CD8-positive, alpha-beta memory T cell (primary cell): ENCODE results near the gene DRAM1. TPM values are rescaled to one million over a fixed set of nuclear protein-coding genes. Genes with fewer than 3 reads are reported as not detected.
A peak's percentile ranks its signal among the peaks of the same experiment; 100 is the strongest.
"Not testable (repeated sequence)": the region's sequence is repeated elsewhere in the genome, so short reads cannot be mapped to it uniquely, and the experiment has no call there.

Experiments used
- CTCF ChIA-PET: fragments of 350-600 bp; sonication (Branson Sonifier 250); formaldehyde crosslinking; loops from one replicate; lab custom pipeline; 2021; ENCODE audit warnings: antibody characterized with exemption; lab: Charles Lee
- POLR2A ChIA-PET: fragments of 350-600 bp; sonication (Branson Sonifier 250); formaldehyde crosslinking; loops from one replicate; lab custom pipeline; 2021; ENCODE audit warnings: antibody characterized with exemption; lab: Charles Lee
- DNase-seq, 5 donors: peaks; one replicate each; pipeline versions ENCODE4 v3.0.0 to v3.0.0-alpha.2; 2020 to 2022; ENCODE audit warnings: mixed read lengths in 1 of 5
- H3K27ac ChIP-seq: one replicate; pipeline ENCODE4 v1.7.0; 2013; ENCODE audit warnings: low read depth, mild to moderate bottlenecking, low read length, moderate library complexity
- H3K27me3 ChIP-seq: 2 replicates; pipeline ENCODE4 v1.7.0; 2013; ENCODE audit warnings: low read length, mild to moderate bottlenecking; ENCODE audit not compliant: insufficient read depth, poor library complexity, severe bottlenecking
- H3K36me3 ChIP-seq: 2 replicates; pipeline ENCODE4 v1.7.0; 2013; ENCODE audit warnings: mild to moderate bottlenecking, low read length, moderate library complexity; ENCODE audit not compliant: insufficient read depth
- H3K4me1 ChIP-seq: 2 replicates; pipeline ENCODE4 v1.7.0; 2013; ENCODE audit warnings: mild to moderate bottlenecking, low read length, moderate library complexity; ENCODE audit not compliant: insufficient read depth
- H3K4me3 ChIP-seq: 2 replicates; pipeline ENCODE4 v1.7.0; 2013; ENCODE audit warnings: mild to moderate bottlenecking, low read length
- H3K9me3 ChIP-seq: 2 replicates; pipeline ENCODE4 v1.7.0; 2013; ENCODE audit warnings: mild to moderate bottlenecking, low read length
- H3K27ac Mint-ChIP-seq, 8 donors: one replicate each; pipeline ENCODE4 v1.8.0; 2020 to 2021; ENCODE audit warnings: mixed read lengths in 8 of 8, mild to moderate bottlenecking in 6 of 8, inconsistent platforms in 3 of 8, moderate library complexity in 3 of 8
- H3K27me3 Mint-ChIP-seq, 2 donors: one replicate each; pipeline ENCODE4 v1.8.0; 2020 to 2021; ENCODE audit warnings: mixed read lengths in 2 of 2, mild to moderate bottlenecking in 1 of 2, moderate library complexity in 1 of 2
- H3K36me3 Mint-ChIP-seq, 3 donors: one replicate each; pipeline ENCODE4 v1.8.0; 2020 to 2021; ENCODE audit warnings: mixed read lengths in 3 of 3, inconsistent platforms in 1 of 3, mild to moderate bottlenecking in 1 of 3
- H3K4me1 Mint-ChIP-seq, 3 donors: one replicate each; pipeline ENCODE4 v1.8.0; 2020 to 2021; ENCODE audit warnings: mixed read lengths in 3 of 3, inconsistent platforms in 1 of 3, mild to moderate bottlenecking in 1 of 3
- H3K4me3 Mint-ChIP-seq, 7 donors: one replicate each; pipeline ENCODE4 v1.8.0; 2020 to 2021; ENCODE audit warnings: mixed read lengths in 7 of 7, mild to moderate bottlenecking in 6 of 7, moderate library complexity in 4 of 7, inconsistent platforms in 2 of 7
- H3K9me3 Mint-ChIP-seq, 5 donors: one replicate each; pipeline ENCODE4 v1.8.0; 2020 to 2022; ENCODE audit warnings: mixed read lengths in 5 of 5, mild to moderate bottlenecking in 3 of 5, moderate library complexity in 2 of 5, inconsistent platforms in 1 of 5
- polyA plus RNA-seq: library from polyadenylated mRNA; unstranded; fragments of 300-500 nt; fragmentation: Illumina TruSeq; gene quantifications from one replicate; pipeline ENCODE4 v1.2.3, GENCODE V29; 2021
- total RNA-seq, 2 experiments: library from RNA; stranded (reverse); gene quantifications; one replicate each; pipeline ENCODE4 v1.2.3, GENCODE V29; 2021

DRAM1 gene
- total and polyA plus RNA-seq, 3 experiments from 2014 or later, result 5.5 to 9.7 (median 8.9) TPM

DNA sequence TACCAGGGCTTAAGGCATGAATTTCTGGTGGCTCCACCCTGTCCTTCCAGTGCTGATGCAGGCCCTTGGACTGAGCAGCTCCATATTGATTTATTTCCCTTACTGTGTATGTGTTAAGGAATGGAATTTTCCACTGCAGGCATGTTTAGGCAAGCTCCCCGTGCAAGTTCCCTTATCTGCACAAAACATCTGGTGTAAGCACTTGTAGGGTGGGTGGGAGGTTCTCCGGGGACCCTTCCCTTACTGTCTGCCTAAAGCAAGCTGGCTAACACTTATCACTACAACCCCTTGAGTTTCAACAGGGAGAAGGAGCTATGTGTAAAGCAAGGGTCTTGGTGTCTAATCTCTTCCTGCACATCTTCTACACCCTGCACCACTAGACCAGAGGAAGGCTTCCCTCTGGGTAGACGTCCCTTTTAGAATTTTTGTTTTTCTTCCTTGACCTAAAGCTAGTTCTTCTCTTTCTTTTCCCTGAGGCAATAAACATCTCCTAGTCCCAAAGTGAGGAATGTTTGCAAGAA lies 22.0 kb upstream of the DRAM1 start:
- no peak overlapping the region for H3K4me3 Mint-ChIP-seq
- H3K9me3 ChIP-seq, result no peaks in the 10 kb centered on the region
- no peaks in the 10 kb centered on the region for H3K27me3 Mint-ChIP-seq
- peak overlapping the region; percentile 59 for H3K27ac ChIP-seq
- H3K36me3 ChIP-seq, result no peaks in the 10 kb centered on the region
- H3K27me3 ChIP-seq, result no peaks in the 10 kb centered on the region
- ChIA-PET POLR2A (no interaction called here), CTCF (interaction anchor here (1.5 kb wide), 1 partner anchor 20 kb away, joined by 3 read pairs; no protein-coding TSS in a partner anchor)
- H3K9me3 Mint-ChIP-seq, result no peaks in the 10 kb centered on the region
- no peak overlapping the region for H3K27ac Mint-ChIP-seq
- H3K4me1 Mint-ChIP-seq, result no peaks in the 10 kb centered on the region
- no peak overlapping the region for H3K4me3 ChIP-seq
- no peak for DNase-seq
- H3K36me3 Mint-ChIP-seq, result no peaks in the 10 kb centered on the region
- no peaks in the 10 kb centered on the region for H3K4me1 ChIP-seq

DNA sequence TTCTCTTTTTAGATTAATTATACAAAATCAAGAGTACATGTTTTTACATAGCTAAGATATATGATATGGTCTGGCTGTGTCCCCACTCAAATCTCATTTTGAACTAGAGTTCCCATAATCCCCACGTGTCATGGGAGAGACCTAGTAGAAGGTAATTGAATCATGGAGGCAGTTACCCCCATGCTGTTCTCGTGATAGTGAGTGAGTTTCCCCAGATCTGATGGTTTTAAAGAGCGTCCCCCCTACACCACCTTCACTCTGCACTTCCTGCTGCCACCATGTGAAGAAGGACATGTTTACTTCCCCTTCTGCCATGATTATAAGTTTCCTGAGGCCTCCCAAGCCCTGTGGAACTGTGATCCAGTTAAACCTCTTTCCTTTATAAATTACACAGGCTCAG lies 21.4 kb upstream of the DRAM1 start:
- H3K27ac ChIP-seq, result peak overlapping the region; percentile 59

GRCh38 chr12:101856614-101857013 lies 20.8 kb upstream of the DRAM1 start:
- POLR2A ChIA-PET, H3K27me3 Mint-ChIP-seq, H3K9me3 ChIP-seq, H3K27ac Mint-ChIP-seq, H3K9me3 Mint-ChIP-seq, H3K4me3 ChIP-seq, CTCF ChIA-PET, H3K27me3 ChIP-seq, H3K4me1 ChIP-seq, H3K36me3 ChIP-seq, H3K27ac ChIP-seq, H3K36me3 Mint-ChIP-seq, DNase-seq, H3K4me1 Mint-ChIP-seq, H3K4me3 Mint-ChIP-seq: not testable (repeated sequence)

More for the DNA sequence above, 21.4 kb upstream of the DRAM1 start:
- Mint-ChIP-seq H3K4me1 (no peaks in the 10 kb centered on the region), H3K27ac (no peak overlapping the region), H3K36me3 (no peaks in the 10 kb centered on the region), H3K4me3 (no peak overlapping the region), H3K27me3 (no peaks in the 10 kb centered on the region), H3K9me3 (no peaks in the 10 kb centered on the region)
- Histone ChIP-seq H3K36me3 (no peaks in the 10 kb centered on the region), H3K4me3 (no peak overlapping the region), H3K4me1 (no peaks in the 10 kb centered on the region), H3K27me3 (no peaks in the 10 kb centered on the region), H3K9me3 (no peaks in the 10 kb centered on the region)
- ChIA-PET CTCF (interaction anchor here (1.5 kb wide), 1 partner anchor 21 kb away, joined by 3 read pairs; no protein-coding TSS in a partner anchor), POLR2A (no interaction called here)
- no peak for DNase-seq

GRCh38 chr12:101857043-101857558 lies 20.3 kb upstream of the DRAM1 start:
- Histone ChIP-seq H3K4me3 (no peak overlapping the region), H3K36me3 (no peaks in the 10 kb centered on the region), H3K27ac (no peak overlapping the region), H3K4me1 (no peaks in the 10 kb centered on the region), H3K9me3 (no peaks in the 10 kb centered on the region), H3K27me3 (no peaks in the 10 kb centered on the region)
- Mint-ChIP-seq H3K27ac (no peak overlapping the region), H3K4me1 (no peaks in the 10 kb centered on the region), H3K4me3 (no peak overlapping the region), H3K27me3 (no peaks in the 10 kb centered on the region), H3K9me3 (no peaks in the 10 kb centered on the region), H3K36me3 (no peaks in the 10 kb centered on the region)
- ChIA-PET POLR2A (no interaction called here), CTCF (no interaction called here)
- DNase-seq, result no peak

GRCh38 chr12:101858361-101858760 lies 19.0 kb upstream of the DRAM1 start:
- POLR2A ChIA-PET, result no interaction called here
- Histone ChIP-seq H3K4me1 (no peaks in the 10 kb centered on the region), H3K9me3 (no peaks in the 10 kb centered on the region), H3K4me3 (no peak overlapping the region), H3K36me3 (no peaks in the 10 kb centered on the region), H3K27me3 (no peaks in the 10 kb centered on the region), H3K27ac (no peak overlapping the region)
- DNase-seq, result no peak
- CTCF ChIA-PET, result no interaction called here
- peaks cover 0 to 1% of the 10 kb centered on the region in 2 donors for H3K27me3 Mint-ChIP-seq
- H3K27ac Mint-ChIP-seq, result no peak overlapping the region
- no peaks in the 10 kb centered on the region for H3K9me3 Mint-ChIP-seq
- no peaks in the 10 kb centered on the region for H3K4me1 Mint-ChIP-seq
- no peaks in the 10 kb centered on the region for H3K36me3 Mint-ChIP-seq
- no peak overlapping the region for H3K4me3 Mint-ChIP-seq

DNA sequence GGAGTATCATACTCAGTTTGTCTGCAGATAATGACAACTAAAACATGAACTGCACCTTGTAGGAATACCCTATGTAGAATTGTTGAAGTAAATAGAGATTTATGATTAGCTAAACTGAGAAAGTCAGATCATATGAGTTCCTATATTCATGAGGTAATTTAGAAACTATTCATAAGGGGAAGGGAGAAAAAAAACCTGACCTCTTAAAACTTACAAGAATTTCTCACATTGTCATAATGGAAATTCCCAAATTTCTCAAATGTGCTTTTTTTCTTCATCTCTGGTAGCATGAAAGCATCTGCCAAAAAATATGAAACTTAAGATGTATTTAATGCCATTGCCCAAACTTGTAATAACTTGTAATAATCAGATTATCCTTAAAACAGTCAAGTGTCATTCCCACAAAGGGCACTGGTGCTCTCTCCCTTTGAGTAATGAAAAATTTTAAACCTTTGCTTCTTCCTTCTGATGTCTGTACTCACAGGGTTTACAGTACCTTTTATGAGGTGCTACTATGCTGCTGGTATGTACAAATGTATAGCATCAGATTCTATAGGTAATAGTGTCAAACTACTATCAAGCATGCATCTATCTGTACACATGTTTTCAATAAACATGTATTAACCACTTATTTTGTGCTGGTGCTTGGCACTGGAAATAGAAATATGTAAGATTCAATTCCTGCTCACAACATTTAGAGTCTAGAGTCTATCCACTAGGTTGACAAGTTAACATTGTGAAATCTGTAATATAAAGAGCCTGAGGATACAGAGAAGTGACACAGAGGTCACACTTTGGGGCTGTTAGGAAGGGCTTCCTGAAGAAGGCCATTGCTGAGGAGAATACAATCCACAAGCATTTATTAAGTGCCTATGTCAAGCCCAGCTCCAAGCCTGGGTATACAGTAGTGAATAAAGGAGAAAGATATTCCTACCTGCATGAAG lies 17.4 kb upstream of the DRAM1 start:
- CTCF ChIA-PET, result interaction anchor here (1.0 kb wide), 1 partner anchor 21 kb away, joined by 6 read pairs; no protein-coding TSS in a partner anchor
- no peak overlapping the region for H3K4me3 Mint-ChIP-seq

GRCh38 chr12:101861688-101862087 lies 15.7 kb upstream of the DRAM1 start:
- DNase-seq, H3K4me3 ChIP-seq, POLR2A ChIA-PET, H3K4me1 Mint-ChIP-seq, H3K4me3 Mint-ChIP-seq, CTCF ChIA-PET, H3K9me3 ChIP-seq, H3K4me1 ChIP-seq, H3K27ac Mint-ChIP-seq, H3K27me3 Mint-ChIP-seq, H3K27me3 ChIP-seq, H3K9me3 Mint-ChIP-seq, H3K36me3 ChIP-seq, H3K36me3 Mint-ChIP-seq, H3K27ac ChIP-seq: not testable (repeated sequence)

More for the DNA sequence above, 17.4 kb upstream of the DRAM1 start:
- H3K4me1 ChIP-seq, result no peaks in the 10 kb centered on the region
- no peaks in the 10 kb centered on the region for H3K9me3 ChIP-seq
- no peaks in the 10 kb centered on the region for H3K36me3 ChIP-seq
- Mint-ChIP-seq H3K4me1 (no peaks in the 10 kb centered on the region), H3K36me3 (no peaks in the 10 kb centered on the region), H3K9me3 (peaks cover 0 to under 1% (median 0%) of the 10 kb centered on the region in 5 donors), H3K27me3 (peaks cover 0 to 3% of the 10 kb centered on the region in 2 donors), H3K27ac (peak overlapping the region in 1 of 8 donors; percentile 14)
- H3K27ac ChIP-seq, result no peak overlapping the region
- POLR2A ChIA-PET, result interaction anchor here (0.6 kb wide), 1 partner anchor 22 kb away, joined by 3 read pairs; no protein-coding TSS in a partner anchor
- no peak for DNase-seq
- H3K4me3 ChIP-seq, result no peak overlapping the region
- H3K27me3 ChIP-seq, result no peaks in the 10 kb centered on the region

DNA sequence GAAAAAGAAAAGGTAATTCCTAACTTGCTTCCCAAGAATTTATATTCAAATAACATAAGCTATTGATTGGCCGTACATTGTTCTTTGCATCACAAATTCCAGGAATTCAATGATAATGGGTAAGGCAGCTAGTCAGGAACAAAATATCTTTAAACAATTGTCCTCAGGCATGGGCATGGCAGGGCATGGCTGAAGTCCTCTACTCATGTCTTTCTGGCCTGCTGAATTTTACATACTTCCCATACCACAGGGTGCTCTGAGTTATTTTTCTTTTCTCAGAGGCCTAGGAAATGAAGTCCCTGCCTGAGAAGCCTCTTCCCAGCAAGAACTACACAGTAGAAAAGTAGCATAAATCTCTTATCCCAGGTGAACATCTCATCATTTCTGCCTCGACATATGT lies 15.1 kb upstream of the DRAM1 start:
- Mint-ChIP-seq H3K9me3 (peaks cover 0 to 1% (median 0%) of the 10 kb centered on the region in 5 donors), H3K4me1 (peaks cover 0 to 4% (median 2%) of the 10 kb centered on the region in 3 donors), H3K27ac (no peak overlapping the region), H3K36me3 (peaks cover 0 to 5% (median 0%) of the 10 kb centered on the region in 3 donors), H3K27me3 (peaks cover 0 to 6% of the 10 kb centered on the region in 2 donors), H3K4me3 (no peak overlapping the region)
- ChIA-PET POLR2A (no interaction called here), CTCF (no interaction called here)
- H3K4me1 ChIP-seq, result no peaks in the 10 kb centered on the region
- no peak overlapping the region for H3K4me3 ChIP-seq
- H3K27ac ChIP-seq, result no peak overlapping the region
- H3K9me3 ChIP-seq, result no peaks in the 10 kb centered on the region
- no peaks in the 10 kb centered on the region for H3K27me3 ChIP-seq
- no peak for DNase-seq
- no peaks in the 10 kb centered on the region for H3K36me3 ChIP-seq
